VCaP (cell line): ENCODE measurements around the gene KIAA0753.

Experiments
- H3K27ac ChIP-seq: fragments of 450-650 bp; 2 replicates; pipeline ENCODE4 v1.5.1; 2017
- CTCF ChIP-seq: fragments of 450-650 bp; conservative IDR thresholded peaks from 2 replicates; pipeline ENCODE4 v1.5.1; 2017; ENCODE audit warnings: mild to moderate bottlenecking, moderate library complexity

KIAA0753 gene

GRCh38 chr17:6592173-6592572 lies 48.3 kb downstream of the KIAA0753 start:
- TF ChIP-seq CTCF: no peak

GRCh38 chr17:6591599-6592158 lies 48.8 kb downstream of the KIAA0753 start:
- no peak for TF ChIP-seq CTCF
- H3K27ac ChIP-seq: no peak overlapping the region

More at GRCh38 chr17:6592173-6592572, 48.3 kb downstream of the KIAA0753 start:
- no peak overlapping the region for H3K27ac ChIP-seq

DNA sequence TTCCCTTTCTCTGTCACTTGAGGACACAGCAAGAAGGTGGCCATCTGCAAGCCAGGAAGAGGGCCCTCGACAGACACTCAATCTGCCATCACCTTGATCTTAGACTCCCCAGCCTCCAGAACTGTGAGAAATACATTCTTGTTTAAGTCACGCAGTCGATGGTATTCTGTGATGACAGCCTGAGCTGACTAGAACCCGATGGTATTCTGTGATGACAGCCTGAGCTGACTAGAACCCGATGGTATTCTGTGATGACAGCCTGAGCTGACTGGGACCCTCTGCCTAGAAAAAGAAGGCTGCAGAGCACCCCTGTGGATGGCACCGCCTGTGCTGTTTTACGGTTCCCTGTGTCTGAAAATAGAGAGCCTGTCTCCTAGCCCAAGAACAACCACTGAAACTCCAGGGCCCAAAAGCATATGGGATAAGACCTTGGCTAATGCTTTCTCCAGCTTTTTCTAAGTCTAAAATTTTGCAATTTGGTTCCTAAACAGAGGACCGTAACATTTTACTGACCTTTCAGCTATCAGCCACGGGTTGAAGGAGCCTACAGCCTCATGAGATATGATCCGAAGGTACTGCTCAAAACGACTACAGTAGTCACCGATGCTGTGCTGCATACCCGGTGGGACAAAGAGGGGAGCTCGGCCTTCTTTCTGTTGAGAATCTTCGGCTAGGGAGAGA lies 51.1 kb downstream of the KIAA0753 start:
- H3K27ac ChIP-seq: no peak overlapping the region
- TF ChIP-seq CTCF: no peak

- no peak for TF ChIP-seq CTCF
- no peak overlapping the region for H3K27ac ChIP-seq
Observed at GRCh38 chr17:6588165-6588564, 52.3 kb downstream of the KIAA0753 start.

DNA sequence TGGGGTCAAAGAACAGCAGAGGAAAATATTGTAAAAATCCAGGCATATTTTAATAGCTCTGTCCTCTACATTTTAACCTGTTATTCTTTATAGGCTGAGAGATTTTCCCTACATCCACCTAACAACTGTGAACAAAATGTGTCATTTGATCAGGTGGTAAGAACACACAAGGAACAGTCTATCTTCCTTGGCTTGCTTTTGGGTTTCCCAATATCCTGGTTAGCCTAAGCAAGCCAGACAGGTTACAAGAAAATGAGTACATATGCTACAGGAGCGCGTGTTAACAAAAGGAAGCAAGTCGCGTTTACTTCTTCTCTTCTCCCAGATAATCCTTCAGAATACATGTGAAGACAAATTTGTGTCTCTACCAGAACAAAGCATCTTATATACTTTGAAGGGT lies 53.2 kb downstream of the KIAA0753 start:
- no peak for TF ChIP-seq CTCF
- no peak overlapping the region for H3K27ac ChIP-seq

DNA sequence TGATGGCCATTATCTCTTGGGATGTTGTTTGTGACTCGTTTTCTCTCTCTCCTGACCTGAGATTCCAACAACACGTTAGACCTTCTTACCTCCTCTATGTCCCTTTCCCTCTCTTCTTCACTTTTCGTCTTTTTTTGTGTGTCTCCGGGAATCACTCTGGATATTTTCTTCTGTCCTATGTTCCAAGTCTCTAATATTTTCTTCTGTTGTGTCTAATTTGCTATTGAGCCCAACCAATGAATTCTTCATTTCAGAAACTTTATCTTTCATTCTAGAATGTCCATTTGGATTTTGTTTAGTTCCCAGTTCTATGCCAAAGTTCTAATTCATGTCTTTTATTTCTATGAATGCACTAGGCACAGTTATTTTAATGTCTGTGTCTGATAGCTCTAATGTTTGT lies 57.1 kb downstream of the KIAA0753 start:
- no peak overlapping the region for H3K27ac ChIP-seq

DNA sequence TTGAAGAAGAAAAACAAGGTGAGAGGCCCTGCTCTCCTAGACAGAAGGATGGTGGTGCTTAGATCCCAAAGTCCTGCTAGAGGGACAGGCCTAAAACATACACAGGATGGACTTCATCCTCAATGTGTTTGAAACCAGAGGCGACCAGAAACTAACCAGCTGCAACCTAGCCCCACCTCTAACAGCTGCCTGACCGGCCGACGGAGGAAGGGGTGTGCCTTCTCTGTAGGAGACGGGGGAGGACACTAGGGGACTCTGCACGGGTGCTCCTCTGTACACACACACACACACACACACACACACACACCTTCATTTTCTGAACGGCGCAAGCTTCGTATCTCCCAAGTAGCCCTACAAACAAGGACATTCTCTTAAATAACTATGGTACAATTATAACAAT lies 59.9 kb downstream of the KIAA0753 start:
- TF ChIP-seq CTCF: no peak
- H3K27ac ChIP-seq: no peak overlapping the region

More for the DNA sequence above, 57.1 kb downstream of the KIAA0753 start:
- TF ChIP-seq CTCF: no peak
